Liver (tissue), 3 donors: ENCODE results near the gene TMEM87A.

Experiments
- HNF4A ChIP-seq, 2 donors: conservative IDR thresholded peaks; 2 replicates each; pipeline ENCODE4 v1.6.1; 2016; ENCODE audit warnings: antibody characterized with exemption in 2 of 2, mild to moderate bottlenecking in 2 of 2
- RAD21 ChIP-seq, 2 donors: IDR thresholded peaks; 2 replicates each; pipeline ENCODE4 v1.6.1; 2016; ENCODE audit warnings: antibody characterized with exemption in 2 of 2, mild to moderate bottlenecking in 2 of 2
- SP1 ChIP-seq: IDR thresholded peaks from 2 replicates; pipeline ENCODE4 v1.6.1; 2018; ENCODE audit warnings: antibody characterized with exemption, mild to moderate bottlenecking
- YY1 ChIP-seq: IDR thresholded peaks from 2 replicates; pipeline ENCODE4 v1.6.1; 2016; ENCODE audit warnings: antibody characterized with exemption, mild to moderate bottlenecking
- TF ChIP-seq, protein P1 (sequence below): IDR thresholded peaks from 2 replicates; pipeline ENCODE4 v1.6.1; 2016; ENCODE audit warnings: antibody characterized with exemption
- TF ChIP-seq, protein P2 (sequence below): fragments of 150-350 bp; IDR thresholded peaks from 2 replicates; pipeline ENCODE4 v1.5.1; 2017; ENCODE audit warnings: improper control_type of control experiment, low read depth, low read length; ENCODE audit not compliant: missing input control
- TF ChIP-seq, protein P3 (sequence below): IDR thresholded peaks from 2 replicates; pipeline ENCODE4 v1.6.1; 2016; ENCODE audit warnings: antibody characterized with exemption, mild to moderate bottlenecking
- donor health status: healthy.
- donor health status: healthy.

DNA sequence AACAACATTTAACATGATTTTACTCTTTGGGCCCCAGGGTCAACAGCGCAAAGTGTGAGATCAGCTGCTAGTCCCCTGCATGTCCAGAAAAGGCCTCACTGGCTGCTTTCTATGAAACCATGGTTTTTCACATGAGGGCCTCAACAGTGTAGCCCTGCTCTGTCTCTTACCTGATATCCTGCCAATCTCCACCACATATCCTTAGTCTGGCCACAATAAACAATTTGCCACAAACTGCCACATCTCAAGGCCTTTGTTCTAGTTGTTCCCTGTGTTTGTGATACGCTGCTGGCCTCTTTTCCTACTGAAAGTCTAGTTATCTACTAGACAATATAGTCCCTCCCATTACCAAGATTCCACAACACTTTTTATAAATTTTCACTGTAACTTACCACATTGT, 82.9 kb downstream of the TMEM87A start:
- TF ChIP-seq SP1 (no peak), RAD21 (IDR thresholded peaks at IDR 0.05) (no peak), YY1 (no peak), HNF4A (conservative IDR thresholded peaks at IDR 0.05) (no peak)
- TF ChIP-seq, protein P1, sequence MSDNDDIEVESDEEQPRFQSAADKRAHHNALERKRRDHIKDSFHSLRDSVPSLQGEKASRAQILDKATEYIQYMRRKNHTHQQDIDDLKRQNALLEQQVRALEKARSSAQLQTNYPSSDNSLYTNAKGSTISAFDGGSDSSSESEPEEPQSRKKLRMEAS, result no peak
- TF ChIP-seq, protein P2, sequence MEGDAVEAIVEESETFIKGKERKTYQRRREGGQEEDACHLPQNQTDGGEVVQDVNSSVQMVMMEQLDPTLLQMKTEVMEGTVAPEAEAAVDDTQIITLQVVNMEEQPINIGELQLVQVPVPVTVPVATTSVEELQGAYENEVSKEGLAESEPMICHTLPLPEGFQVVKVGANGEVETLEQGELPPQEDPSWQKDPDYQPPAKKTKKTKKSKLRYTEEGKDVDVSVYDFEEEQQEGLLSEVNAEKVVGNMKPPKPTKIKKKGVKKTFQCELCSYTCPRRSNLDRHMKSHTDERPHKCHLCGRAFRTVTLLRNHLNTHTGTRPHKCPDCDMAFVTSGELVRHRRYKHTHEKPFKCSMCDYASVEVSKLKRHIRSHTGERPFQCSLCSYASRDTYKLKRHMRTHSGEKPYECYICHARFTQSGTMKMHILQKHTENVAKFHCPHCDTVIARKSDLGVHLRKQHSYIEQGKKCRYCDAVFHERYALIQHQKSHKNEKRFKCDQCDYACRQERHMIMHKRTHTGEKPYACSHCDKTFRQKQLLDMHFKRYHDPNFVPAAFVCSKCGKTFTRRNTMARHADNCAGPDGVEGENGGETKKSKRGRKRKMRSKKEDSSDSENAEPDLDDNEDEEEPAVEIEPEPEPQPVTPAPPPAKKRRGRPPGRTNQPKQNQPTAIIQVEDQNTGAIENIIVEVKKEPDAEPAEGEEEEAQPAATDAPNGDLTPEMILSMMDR, result no peak
- TF ChIP-seq, protein P3, sequence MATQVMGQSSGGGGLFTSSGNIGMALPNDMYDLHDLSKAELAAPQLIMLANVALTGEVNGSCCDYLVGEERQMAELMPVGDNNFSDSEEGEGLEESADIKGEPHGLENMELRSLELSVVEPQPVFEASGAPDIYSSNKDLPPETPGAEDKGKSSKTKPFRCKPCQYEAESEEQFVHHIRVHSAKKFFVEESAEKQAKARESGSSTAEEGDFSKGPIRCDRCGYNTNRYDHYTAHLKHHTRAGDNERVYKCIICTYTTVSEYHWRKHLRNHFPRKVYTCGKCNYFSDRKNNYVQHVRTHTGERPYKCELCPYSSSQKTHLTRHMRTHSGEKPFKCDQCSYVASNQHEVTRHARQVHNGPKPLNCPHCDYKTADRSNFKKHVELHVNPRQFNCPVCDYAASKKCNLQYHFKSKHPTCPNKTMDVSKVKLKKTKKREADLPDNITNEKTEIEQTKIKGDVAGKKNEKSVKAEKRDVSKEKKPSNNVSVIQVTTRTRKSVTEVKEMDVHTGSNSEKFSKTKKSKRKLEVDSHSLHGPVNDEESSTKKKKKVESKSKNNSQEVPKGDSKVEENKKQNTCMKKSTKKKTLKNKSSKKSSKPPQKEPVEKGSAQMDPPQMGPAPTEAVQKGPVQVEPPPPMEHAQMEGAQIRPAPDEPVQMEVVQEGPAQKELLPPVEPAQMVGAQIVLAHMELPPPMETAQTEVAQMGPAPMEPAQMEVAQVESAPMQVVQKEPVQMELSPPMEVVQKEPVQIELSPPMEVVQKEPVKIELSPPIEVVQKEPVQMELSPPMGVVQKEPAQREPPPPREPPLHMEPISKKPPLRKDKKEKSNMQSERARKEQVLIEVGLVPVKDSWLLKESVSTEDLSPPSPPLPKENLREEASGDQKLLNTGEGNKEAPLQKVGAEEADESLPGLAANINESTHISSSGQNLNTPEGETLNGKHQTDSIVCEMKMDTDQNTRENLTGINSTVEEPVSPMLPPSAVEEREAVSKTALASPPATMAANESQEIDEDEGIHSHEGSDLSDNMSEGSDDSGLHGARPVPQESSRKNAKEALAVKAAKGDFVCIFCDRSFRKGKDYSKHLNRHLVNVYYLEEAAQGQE, result no peak
